H1 (cell line): ENCODE results near the gene INKA2. TPM values are rescaled to one million over a fixed set of nuclear protein-coding genes. Genes with fewer than 3 reads are reported as not detected.

ENCODE experiments used
- polyA plus RNA-seq, 7 experiments: library from polyadenylated mRNA; depleted of rRNA in 3 of 7; stranded (reverse) in 5 of 7; unstranded in 2 of 7; fragments of >200 nt in 5 of 7; fragments of 200-250 nt in 2 of 7; gene quantifications; 1 replicate in 5 of 7; 2 replicates in 1 of 7; 4 replicates in 1 of 7; pipeline versions ENCODE4 v1.2.1 to v1.2.3, GENCODE V29; 2011 to 2013; ENCODE audit warnings: missing spikeins in 2 of 7, mixed read lengths in 2 of 7
- small RNA-seq: library from polyadenylated mRNA; stranded (forward); fragments of <200 nt; extraction: miRNeasy Mini kit (QIAGEN cat#:217004); gene quantifications from one replicate; pipeline ENCODE3, GENCODE V24; 2013; ENCODE audit not compliant: insufficient read depth
- total RNA-seq: library from RNA; stranded (reverse); fragmentation: NEBNext Ultra II Directional; extraction: Animal tissue kit (Norgen Biotek cat#: 25700); gene quantifications from 2 replicates; pipeline ENCODE4 v1.2.1, GENCODE V29; 2021

The INKA2 gene
- total and polyA plus RNA-seq, 2 of the 8 experiments (the other 6 are each of a cell fraction or from before 2014, with no cell fraction given) = 4.2 to 11.5 TPM

Small RNA genes within 50 kb of the gene (small RNA-seq; reads per million reads assigned to genes)
- 0.69 reads per million for gene INKA2

Other genes starting within 250 kb of the INKA2 start
- not detected in 2 replicates for gene ADORA3, start 235.8 kb downstream of the INKA2 start, total RNA-seq
- 0.03 TPM in 1 of 2 replicates, not detected in the other for gene ADORA3, start 235.8 kb downstream of the INKA2 start, polyA plus RNA-seq (2011; rRNA removed)
- gene TMIGD3, start 235.8 kb downstream of the INKA2 start, total RNA-seq = not detected in 2 replicates
- not detected in 2 replicates for gene TMIGD3, start 235.8 kb downstream of the INKA2 start, polyA plus RNA-seq (2011; rRNA removed)
- 30.6 and 35.8 TPM in 2 replicates for gene RAP1A, start 119.6 kb downstream of the INKA2 start, total RNA-seq
- gene RAP1A, start 119.6 kb downstream of the INKA2 start, polyA plus RNA-seq (2011; rRNA removed) = 5.3 and 10.9 TPM in 2 replicates
- gene DDX20, start 16.5 kb upstream of the INKA2 start, total RNA-seq = 24.7 and 25.4 TPM in 2 replicates
- 5.4 and 7.5 TPM in 2 replicates for gene DDX20, start 16.5 kb upstream of the INKA2 start, polyA plus RNA-seq (2011; rRNA removed)